ENCODE results near the gene PPIE.
A peak's percentile ranks its signal among the peaks of the same experiment; 100 is the strongest.

DNA sequence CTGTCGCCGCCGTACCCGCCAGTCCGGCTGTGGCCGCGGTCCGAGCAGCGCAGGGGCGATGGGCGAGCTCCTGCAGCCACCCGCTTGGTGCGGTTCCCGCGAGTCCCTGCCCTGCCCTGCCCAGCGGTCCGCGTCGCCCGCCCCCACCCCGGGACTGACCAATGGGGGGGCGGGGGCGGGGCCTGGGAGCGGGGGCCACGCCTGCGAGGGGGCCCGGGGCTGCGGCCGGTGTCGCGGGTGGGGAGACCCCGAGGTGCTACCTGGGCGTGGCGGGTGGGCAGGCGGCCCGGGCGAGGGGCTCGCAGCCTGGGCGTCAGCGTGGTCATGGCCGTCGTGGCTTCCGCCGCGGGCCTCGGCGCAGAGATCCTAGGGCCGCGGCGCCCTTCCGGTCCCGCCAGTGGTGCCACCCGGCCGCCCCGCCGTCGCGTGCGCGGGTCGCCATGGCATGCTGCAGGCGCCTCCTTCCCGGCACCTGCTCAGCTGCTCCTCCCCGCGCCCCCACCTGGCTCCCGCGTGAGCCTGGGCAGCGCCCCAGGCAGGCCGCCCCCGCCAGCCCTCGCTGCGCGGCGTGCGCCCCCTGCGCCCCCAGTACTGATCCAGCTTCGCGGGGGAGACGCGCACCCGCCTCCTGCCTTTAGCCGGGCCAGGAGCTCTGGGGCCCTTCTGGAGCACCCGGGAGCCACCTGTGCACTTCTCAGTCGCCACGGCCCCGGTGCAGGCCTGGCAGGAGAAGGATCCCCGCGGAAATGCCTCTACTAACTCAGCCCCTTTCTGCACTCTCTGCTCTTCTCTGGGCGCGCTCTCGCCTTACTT is 50.3 kb downstream of the PPIE start, which contains the start of gene BMP8B:
- TF ChIP-seq EZH2 (IDR thresholded peaks at IDR 0.05; ENCODE audit: low read depth, low read length, severe bottlenecking) (peak; percentile 75), CREB1 (IDR thresholded peaks at IDR 0.05) (no peak), CHD2 (IDR thresholded peaks at IDR 0.05; ENCODE audit: low read length) (no peak), POLR2A (IDR thresholded peaks at IDR 0.05; ENCODE audit: control extremely low read depth in 1 of 2, low read depth in 2 of 2, low read length in 2 of 2) (no peak)
